Stomach (tissue), 9 donors: ENCODE data around the gene NALCN. TPM values are rescaled to one million over a fixed set of nuclear protein-coding genes. Genes with fewer than 3 reads are reported as not detected.

Experiments
- DNase-seq, 2 donors: peaks; one replicate each; pipeline versions ENCODE4 v3.0.0 to v3.0.0-alpha.2; 2013 to 2019
- H3K27ac ChIP-seq, 5 donors: fragments of 200-600 bp in 4 of 5; sonication (generic) in 4 of 5; one replicate each; pipeline ENCODE4 v1.5.1; 2013 to 2019; ENCODE audit warnings: mild to moderate bottlenecking in 1 of 5, moderate library complexity in 1 of 5
- H3K27me3 ChIP-seq, 3 donors: fragments of 200-600 bp; sonication (generic); one replicate each; pipeline ENCODE4 v1.5.1; 2017 to 2019; ENCODE audit warnings: mixed run types in 1 of 3
- H3K36me3 ChIP-seq, 4 donors: fragments of 200-600 bp; sonication (generic); 1 replicate in 3 of 4; 2 replicates in 1 of 4; pipeline ENCODE4 v1.5.1; 2016 to 2019
- H3K4me1 ChIP-seq, 4 donors: fragments of 200-600 bp; sonication (generic); one replicate each; pipeline ENCODE4 v1.5.1; 2016 to 2019
- H3K4me3 ChIP-seq, 4 donors: fragments of 200-600 bp; sonication (generic) in 3 of 4; one replicate each; pipeline ENCODE4 v1.5.1; 2016 to 2019; ENCODE audit warnings: mild to moderate bottlenecking in 1 of 4
- H3K9me3 ChIP-seq, 4 donors: fragments of 200-600 bp; sonication (generic); one replicate each; pipeline ENCODE4 v1.5.1; 2016 to 2019
- CTCF ChIP-seq, 7 experiments: fragments of 450-650 bp in 4 of 7; fragments of 200-600 bp in 3 of 7; sonication (generic) in 3 of 7; IDR thresholded peaks; one replicate each; pipeline ENCODE4 v1.5.1; 2016 to 2019; ENCODE audit warnings: antibody characterized with exemption in 7 of 7, control low read depth in 2 of 7, mild to moderate bottlenecking in 1 of 7
- EP300 ChIP-seq: sonication (generic); formaldehyde crosslinking; IDR thresholded peaks from one replicate; pipeline ENCODE4 v1.6.1; 2017; ENCODE audit warnings: antibody characterized with exemption
- POLR2A ChIP-seq, 4 donors: fragments of 450-650 bp; IDR thresholded peaks; one replicate each; pipeline ENCODE4 v1.6.1; 2016; ENCODE audit warnings: antibody characterized with exemption in 4 of 4, control low read depth in 2 of 4, mild to moderate bottlenecking in 1 of 4, moderate library complexity in 1 of 4
- POLR2AphosphoS5 ChIP-seq, 3 donors: sonication (generic); formaldehyde crosslinking; IDR thresholded peaks; one replicate each; pipeline ENCODE4 v1.6.1; 2016; ENCODE audit warnings: antibody characterized with exemption in 3 of 3
- WGBS, 5 donors: extraction: QIAGEN DNeasy Blood & Tissue Kit in 3 of 5; methylation state at CpG; one replicate each; pipeline versions ENCODE4 v1.1.5 to v1.1.7; 2013 to 2018; 5-methylcytosine and 5-hydroxymethylcytosine counted together
- intact Hi-C: fragments of 100-400 bp; cut with DNase I; formaldehyde crosslinking; loops from one replicate; pipeline ENCODE4 v1.15.1; 2023; ENCODE audit warnings: low total_unique reads
- polyA plus RNA-seq, 3 donors: library from polyadenylated mRNA; stranded (reverse); fragments of 200-250 nt; gene quantifications; one replicate each; pipeline ENCODE4 v1.2.3, GENCODE V29; 2013
- total RNA-seq, 5 donors: library from RNA; depleted of rRNA; stranded (reverse); fragments of >200 nt; gene quantifications; one replicate each; pipeline versions ENCODE4 v1.1.0 to v1.2.3, GENCODE V29; 2014 to 2016
- donor health status: healthy with polysubstance abuse.
- donor health status: Bipolar disorder and iron deficiency.
- donor health status: healthy.

NALCN gene
- total and polyA plus RNA-seq, 8 donors, result 0.15 to 2.9 (median 1.2) TPM; not detected in 2

DNA sequence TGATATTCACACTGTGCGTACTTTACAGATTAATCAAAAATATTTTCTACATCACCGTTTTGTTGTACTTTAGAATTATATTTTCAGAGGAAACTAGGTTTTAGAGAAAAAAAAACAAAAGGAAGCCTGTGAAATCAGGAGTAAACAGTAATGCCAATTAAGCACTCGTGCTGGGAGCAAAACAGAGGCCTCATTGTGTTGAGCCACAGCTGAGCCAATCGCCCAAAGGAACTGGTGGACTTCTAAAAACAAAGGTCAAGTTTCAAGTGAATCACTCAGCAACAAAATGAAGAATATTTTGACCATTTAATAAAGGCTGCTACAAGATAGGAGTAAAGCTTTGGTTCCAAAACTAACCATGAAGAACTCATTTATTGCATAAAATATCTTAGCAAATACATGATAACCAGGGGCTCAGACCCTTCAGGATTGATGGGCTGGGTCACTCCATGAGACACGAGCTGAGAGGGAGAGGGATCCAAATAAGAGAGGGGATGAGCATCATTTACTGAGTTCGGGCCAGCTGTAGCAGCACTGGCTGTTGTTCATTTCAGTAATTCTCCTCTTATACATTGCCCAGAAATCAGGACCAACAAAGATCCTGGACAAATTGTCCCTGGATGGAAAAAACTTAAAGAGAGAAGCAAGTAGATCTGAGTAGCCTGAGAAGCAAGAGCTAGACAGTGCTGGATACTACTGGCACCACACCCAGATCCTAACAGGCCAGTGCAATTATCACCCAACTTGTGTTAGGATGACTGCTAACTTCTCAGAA, 8.3 kb upstream of the NALCN start:
- Histone ChIP-seq H3K4me1 (no peaks in the 10 kb centered on the region), H3K27me3 (no peaks in the 10 kb centered on the region), H3K4me3 (no peak overlapping the region), H3K9me3 (no peaks in the 10 kb centered on the region), H3K36me3 (no peaks in the 10 kb centered on the region), H3K27ac (no peak overlapping the region)
- TF ChIP-seq POLR2AphosphoS5 (IDR thresholded peaks at IDR 0.05) (no peak), POLR2A (IDR thresholded peaks at IDR 0.05) (no peak), CTCF (IDR thresholded peaks at IDR 0.05) (no peak)
- DNase-seq, result peak in 1 of 2 donors; percentile 16
- intact Hi-C loops, result no loop called here
- WGBS, 5 donors, result 41 to 59% (median 51%) methylated on average over 6 of the region's 6 CpGs

GRCh38 chr13:101423872-101424271, 7.6 kb upstream of the NALCN start:
- intact Hi-C loops, result no loop called here
- 83 to 88% (median 85%) methylated on average over 2 of the region's 2 CpGs for WGBS, 5 donors
- Histone ChIP-seq H3K27ac (no peak overlapping the region), H3K9me3 (no peaks in the 10 kb centered on the region), H3K36me3 (no peaks in the 10 kb centered on the region), H3K27me3 (no peaks in the 10 kb centered on the region), H3K4me1 (no peaks in the 10 kb centered on the region), H3K4me3 (no peak overlapping the region)
- no peak for TF ChIP-seq POLR2AphosphoS5 (IDR thresholded peaks at IDR 0.05)
- no peak for TF ChIP-seq CTCF (IDR thresholded peaks at IDR 0.05)
- TF ChIP-seq POLR2A (IDR thresholded peaks at IDR 0.05), result no peak
- no peak for DNase-seq

- Histone ChIP-seq H3K27me3 (peaks cover 0 to 34% (median 18%) of the 10 kb centered on the region in 3 donors), H3K4me1 (peaks cover 5 to 19% (median 16%) of the 10 kb centered on the region in 4 donors), H3K36me3 (no peaks in the 10 kb centered on the region), H3K9me3 (no peaks in the 10 kb centered on the region), H3K4me3 (no peak overlapping the region), H3K27ac (no peak overlapping the region)
- WGBS, 5 donors, result 76 to 83% (median 77%) methylated on average over 5 of the region's 5 CpGs
- no peak for DNase-seq
- TF ChIP-seq POLR2AphosphoS5 (IDR thresholded peaks at IDR 0.05), result no peak
- no peak for TF ChIP-seq POLR2A (IDR thresholded peaks at IDR 0.05)
- no peak for TF ChIP-seq CTCF (IDR thresholded peaks at IDR 0.05)
- no peak for TF ChIP-seq EP300
- intact Hi-C loops, result no loop called here
Measured at GRCh38 chr13:101417501-101417900, 1.2 kb upstream of the NALCN start.

- Histone ChIP-seq H3K27me3 (peaks cover 0 to 34% (median 18%) of the 10 kb centered on the region in 3 donors), H3K27ac (no peak overlapping the region), H3K4me1 (peaks cover 5 to 19% (median 16%) of the 10 kb centered on the region in 4 donors), H3K4me3 (peak overlapping the region; percentile 43 to 59 (median 54)), H3K36me3 (no peaks in the 10 kb centered on the region), H3K9me3 (no peaks in the 10 kb centered on the region)
- TF ChIP-seq POLR2AphosphoS5 (IDR thresholded peaks at IDR 0.05) (no peak), CTCF (IDR thresholded peaks at IDR 0.05) (no peak), POLR2A (IDR thresholded peaks at IDR 0.05) (no peak), EP300 (no peak)
- peak in 1 of 2 donors; percentile 20 for DNase-seq
- WGBS, 5 donors, result 9 to 22% (median 12%) methylated on average over 3 of the region's 3 CpGs
- intact Hi-C loops, result no loop called here
Measured at GRCh38 chr13:101417043-101417406, 717 bp upstream of the NALCN start.
